Measurements from ENCODE around the gene PYGL.
"Not testable (repeated sequence)": the region's sequence is repeated elsewhere in the genome, so short reads cannot be mapped to it uniquely, and the experiment has no call there.

Gene PYGL

DNA sequence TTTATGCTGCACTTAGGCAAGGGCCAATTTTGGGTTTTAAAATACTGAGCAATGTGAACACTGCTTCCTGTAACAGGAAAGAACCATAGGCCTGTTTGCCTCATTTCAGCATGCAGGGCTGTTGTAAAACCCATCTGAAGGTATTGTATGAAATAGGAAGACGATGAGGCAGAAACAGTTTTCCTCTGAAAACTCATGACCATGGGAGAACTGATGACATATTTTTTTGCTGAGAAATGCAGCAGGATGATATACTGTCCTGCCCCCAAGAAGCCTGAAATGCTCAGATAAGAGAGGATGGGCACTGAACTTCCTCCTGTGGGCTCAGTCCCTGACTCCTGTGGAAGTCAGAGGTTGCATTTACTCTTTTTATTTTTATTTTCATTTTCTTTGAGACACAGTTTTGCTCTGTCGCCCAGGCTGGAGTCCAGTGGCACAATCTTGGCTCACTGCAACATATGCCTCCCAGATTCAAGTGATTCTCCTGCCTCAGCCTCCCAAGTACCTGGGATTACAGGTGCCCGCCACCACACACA, 17.4 kb downstream of the PYGL start:
- no peak for DNase-seq (ENCODE audit: low read depth)

DNA sequence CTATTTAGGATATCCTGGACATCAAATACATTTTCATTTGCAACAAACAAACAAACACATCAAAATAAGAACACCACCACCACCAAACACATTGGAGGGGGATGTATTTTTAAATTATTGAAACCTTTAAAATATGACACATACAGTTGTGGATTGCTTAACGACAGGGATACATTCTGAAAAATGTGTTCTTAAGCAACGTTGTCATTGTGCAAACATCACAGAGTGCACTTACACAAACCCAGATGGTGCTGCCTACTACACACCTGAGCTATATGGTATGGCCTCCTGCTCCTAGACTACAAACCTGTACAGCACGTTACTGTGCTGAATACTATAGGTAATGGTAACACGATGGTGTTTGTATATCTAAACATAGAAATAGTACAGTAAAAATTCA, 19.4 kb downstream of the PYGL start:
- no peak for DNase-seq (ENCODE audit: low read depth)

DNA sequence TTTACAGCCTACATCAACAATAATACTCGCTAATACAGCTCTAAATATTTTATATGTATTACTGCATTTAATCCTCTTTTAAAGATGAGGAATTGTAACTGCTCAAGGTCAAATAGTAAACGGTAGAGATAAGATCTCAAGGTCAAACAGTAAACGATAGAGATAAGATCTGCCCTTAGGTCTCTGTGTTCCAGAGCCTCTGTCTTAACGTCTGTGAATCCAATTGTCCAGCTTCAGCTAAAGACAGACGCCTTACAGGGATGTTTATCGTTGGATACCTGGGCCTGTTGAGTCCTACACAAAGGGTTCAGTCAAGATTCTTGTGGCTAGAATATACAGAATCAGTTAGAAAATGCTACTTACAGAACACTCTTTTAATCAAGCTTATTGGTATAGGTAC, 20.0 kb downstream of the PYGL start:
- DNase-seq (ENCODE audit: low read depth) = no peak

DNA sequence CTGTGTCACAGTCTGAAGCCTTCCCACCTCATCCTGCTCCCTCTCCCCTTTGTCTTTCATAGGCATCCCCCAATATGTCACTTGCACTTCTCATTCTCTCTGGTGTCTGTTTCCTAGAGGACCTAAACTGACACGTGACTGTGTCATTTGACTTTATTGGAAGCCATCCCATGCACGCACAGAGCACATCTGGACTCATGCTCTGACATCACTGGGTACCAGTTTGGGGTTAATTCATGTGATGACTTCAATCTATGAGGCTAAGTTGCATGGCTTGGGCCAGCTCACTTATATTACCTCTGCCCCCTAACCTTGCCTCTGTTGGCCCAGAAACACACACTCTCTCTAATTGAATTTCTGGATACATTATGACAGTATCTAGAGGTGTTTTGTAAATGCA, 21.5 kb downstream of the PYGL start:
- DNase-seq (ENCODE audit: low read depth) = no peak

DNA sequence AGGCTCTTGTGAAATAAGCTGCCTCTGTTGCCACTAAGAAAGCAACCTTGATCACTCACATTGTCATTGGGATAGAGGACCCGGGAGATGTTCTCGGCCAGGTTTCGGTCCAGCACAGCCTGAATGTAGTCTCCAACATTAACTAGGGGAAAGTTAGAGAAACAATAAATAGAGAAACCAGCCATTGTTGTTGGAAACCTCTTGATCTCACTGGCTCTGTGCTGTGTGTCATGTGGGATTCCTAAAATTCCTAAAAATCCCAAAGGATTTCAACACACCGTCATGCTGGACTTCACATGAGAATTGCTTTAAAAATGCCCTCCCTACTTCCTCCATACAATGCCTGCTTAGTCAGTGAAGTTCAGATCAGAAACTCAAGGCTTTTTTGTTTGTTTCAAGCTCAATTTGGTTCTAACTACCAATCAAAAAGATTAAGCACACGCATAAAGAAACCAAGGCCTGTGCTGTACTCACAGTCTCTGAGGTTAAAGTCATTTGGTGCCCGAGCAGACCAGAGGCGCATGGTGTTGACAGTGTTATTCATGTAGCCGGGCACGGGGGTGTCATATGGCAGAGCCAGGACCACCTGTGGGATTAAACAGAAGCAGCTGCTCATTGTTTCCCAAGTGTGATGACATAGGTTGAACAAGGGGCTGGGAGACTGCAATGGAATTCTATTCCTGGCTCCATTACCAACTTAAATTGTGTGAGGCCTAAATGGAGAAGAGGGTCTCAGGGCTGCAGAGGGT, 23.6 kb downstream of the PYGL start:
- no peak for DNase-seq (ENCODE audit: low read depth)

DNA sequence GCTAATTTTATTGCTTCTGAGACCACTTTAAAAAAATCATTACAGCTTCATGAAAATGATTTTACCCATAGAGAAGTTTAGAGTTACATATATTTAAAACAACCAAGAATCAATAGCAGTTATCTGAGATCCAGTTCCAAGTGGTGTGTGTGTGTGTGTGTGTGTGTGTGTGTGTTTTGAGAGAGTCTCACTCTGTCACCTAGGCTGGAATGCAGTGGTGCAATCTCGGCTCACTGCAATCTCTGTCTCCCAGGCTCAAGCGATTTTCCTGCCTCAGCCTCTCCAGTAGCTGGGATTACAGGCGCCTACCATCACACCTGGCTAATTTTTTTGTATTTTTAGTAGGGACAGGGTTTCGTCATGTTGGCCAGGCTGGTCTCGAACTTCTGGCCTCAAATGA, 24.8 kb downstream of the PYGL start:
- not testable (repeated sequence) for DNase-seq (ENCODE audit: low read depth)

DNA sequence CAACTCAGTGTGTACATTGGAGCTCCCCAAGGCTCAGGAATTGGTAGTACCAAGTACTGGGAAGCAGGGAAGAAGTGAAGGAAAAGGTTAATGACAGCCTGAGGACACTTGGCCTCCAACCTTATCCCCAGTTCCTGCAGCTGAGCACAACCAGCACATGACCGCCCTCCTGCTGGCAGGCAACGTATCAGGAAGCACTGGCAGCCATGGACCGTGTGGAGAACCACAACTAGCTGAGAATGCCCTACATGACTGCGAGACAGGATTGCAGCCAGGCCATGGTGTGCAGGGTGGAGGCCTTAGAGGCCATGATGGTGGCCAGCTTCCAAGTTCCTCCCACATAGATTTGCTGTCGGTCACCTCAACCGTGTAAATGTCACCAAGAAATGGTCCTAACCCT, 26.8 kb downstream of the PYGL start:
- DNase-seq (ENCODE audit: low read depth) = no peak

DNA sequence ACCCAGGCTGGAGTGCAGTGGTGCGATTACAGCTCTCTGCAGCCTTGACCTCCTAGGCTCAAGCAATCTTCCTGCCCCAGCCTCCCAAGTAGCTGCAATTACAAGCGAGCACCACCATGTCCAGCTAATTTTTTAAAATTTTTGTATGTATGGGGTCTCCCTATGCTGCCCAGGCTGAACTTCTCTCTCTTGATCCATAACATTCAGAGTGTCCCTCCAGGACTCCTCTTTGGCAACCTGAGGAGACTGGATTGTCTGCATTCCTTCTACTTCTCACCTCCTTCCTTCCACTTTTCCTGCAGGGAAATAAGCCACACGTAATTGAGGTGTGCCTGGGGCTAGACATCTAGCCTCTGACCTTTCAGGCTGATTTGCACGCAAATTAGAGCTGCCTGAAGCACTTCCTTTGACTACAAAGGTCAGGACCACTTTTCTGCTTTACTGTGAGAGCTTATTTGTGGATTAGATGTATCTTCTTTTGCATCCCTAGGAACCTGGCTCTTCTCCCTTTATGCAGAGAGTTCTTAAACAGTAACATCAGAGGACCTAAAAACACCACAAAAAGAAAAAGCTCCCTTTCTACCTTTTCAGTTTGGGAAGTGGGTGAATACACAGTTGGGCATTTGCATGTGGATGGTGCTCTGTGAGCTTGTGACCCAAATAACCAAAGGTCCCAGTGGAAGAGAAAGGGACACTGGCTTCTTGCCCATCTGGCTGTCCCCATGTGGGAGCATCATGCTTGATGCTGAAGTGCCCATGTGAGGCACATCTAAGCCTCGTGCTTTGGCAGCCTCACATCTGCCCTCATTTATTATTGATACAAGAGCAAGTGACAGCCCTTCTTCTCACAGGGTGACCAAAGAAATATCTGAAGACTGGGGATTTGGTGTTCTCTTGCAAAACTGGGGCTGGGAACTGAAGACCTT, 33.5 kb downstream of the PYGL start:
- no peak for DNase-seq (ENCODE audit: low read depth)

DNA sequence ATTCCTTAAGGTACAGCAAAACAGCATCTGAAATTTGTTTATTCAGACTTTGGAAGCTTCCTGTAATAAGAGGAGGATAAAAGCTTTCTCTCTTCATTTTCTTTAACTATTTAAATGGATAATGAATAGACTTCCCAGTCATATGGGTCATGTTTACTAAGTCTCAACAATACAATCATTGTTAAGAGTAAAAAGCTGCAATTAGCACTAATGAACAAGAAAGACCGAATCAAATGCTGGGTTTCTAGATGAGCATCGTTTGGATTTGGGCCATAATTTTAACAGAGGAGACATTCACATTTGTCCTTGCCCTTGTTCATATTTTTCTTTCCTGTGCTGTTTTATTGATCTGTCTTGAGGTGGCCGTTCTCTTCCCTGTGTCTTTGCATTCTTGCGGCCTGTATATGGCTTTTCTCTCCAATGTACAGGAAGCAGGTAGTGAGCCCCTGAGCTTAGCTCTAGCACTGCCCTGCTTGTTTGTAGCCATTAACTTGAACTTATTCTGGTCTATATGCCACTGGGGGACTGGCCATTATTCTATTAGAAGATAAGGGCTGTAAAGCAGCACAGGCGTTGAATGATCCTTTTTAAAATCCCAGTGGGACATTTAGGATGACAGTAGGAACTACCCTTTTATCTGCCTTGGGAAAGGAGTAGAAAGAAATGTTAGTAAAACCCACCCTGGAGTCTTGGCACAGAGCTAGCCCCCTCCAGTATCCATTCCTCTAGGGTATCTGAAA, 37.8 kb downstream of the PYGL start:
- no peak for DNase-seq (ENCODE audit: low read depth)

DNA sequence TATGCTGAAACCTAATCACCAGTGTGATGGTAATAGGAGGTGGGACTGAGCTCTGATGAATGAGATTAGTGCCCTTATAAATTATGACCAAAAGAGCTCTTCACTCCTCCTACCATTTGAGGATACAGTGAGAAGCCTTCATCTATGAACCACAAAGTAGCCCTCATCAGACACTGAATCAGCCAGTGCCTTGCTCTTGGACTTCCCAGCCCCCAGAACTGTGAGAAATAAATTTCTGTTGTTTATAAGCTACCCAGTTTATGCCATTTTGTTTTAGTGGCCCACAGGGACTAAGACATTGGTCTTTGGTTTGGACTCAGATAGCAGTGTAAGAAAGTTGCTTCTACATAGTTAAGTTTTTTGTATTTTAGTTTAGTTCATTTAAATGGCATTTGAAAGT, 39.6 kb downstream of the PYGL start:
- no peak for DNase-seq (ENCODE audit: low read depth)

DNA sequence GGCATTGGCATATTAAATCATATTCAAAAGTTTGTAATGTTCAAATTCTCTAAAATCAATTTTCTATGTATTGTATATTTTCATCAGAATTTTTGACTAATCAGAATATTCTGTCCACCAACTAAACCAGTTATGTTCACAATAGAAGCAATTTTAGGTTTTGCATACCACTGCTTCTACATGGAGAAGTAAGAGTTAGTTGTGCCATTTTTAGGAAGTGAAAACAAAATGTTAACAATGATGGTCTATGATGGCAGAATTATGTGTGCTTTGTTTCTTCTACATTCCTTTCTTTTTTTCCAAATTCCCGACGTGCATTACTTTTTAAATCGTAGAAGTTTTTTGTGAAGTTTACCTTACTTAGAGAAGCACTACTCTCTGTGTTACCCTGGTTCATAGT, 42.9 kb downstream of the PYGL start:
- no peak for DNase-seq (ENCODE audit: low read depth)

DNA sequence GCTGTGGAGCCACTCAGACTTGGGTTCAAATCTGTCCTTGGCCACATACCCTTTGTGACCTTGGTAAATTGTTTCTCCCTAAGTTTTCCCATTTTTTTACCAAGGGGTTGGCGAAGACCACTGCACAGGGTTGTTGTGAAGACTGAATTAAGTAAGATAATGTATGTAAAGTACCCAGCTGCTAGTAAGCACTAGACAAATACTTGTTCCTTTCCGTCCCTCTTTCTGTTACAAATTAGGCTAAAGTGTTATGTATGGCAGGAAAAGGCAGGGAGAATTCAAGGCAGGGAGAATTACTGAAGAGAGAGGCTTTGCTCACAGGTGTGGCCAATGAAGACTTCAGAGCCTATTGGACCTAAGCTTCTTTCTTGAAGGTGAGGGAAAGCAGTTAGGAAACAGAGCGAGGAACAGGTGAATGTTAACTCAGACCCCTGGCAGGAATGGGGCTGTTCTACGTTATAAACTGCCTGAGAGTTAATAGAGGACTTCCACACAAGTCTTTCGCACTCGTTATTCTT, 46.6 kb downstream of the PYGL start:
- no peak for DNase-seq (ENCODE audit: low read depth)

DNA sequence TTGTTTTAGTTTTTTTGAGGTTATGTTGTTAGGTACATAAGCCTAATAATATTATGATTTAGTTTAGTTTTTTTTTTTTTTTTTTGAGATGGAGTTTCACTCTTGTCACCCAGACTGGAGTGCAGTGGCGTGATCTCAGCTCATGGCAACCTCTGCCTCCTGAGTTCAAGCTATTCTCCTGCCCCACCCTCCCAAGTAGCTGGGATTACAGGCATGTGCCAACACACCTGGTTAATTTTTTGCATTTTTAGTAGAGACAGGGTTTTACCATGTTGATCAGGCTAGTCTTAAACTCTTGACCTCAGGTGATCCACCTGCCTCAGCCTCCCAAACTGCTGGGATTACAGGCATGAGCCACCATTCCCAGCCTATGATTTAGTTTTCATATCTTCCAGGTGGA, 47.3 kb downstream of the PYGL start:
- DNase-seq (ENCODE audit: low read depth) = not testable (repeated sequence)

DNA sequence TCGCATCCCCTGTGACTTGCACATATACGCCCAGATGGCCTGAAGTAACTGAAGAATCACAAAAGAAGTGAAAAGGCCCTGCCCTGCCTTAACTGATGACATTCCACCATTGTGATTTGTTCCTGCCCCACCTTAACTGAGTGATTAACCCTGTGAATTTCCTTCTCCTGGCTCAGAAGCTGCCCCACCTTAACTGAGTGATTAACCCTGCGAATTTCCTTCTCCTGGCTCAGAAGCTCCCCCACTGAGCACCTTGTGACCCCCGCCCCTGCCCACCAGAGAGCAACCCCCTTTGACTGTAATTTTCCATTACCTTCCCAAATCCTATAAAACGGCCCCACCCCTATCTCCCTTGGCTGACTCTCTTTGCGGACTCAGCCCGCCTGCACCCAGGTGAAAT, 47.9 kb downstream of the PYGL start:
- DNase-seq (ENCODE audit: low read depth) = not testable (repeated sequence)

DNA sequence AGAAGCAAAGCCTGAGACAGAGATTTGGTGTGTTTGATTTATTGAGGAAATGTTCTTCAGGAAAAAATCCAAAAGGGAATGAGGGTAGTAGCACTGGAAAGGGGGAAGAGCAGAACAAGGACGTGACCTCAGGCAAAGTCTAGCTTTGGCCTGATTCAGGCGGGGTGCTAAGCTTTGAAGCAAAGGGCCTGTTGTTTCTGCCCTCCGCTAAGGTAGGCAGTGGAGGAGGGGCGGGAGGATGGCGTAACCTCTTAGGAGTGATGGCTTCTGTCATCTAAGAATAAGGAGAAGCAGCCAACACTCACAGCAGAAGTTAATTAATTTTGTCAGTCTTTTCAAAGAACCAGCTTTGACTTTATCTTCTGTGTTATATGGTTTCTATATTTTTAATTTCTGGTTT, 52.0 kb downstream of the PYGL start:
- no peak for DNase-seq (ENCODE audit: low read depth)

DNA sequence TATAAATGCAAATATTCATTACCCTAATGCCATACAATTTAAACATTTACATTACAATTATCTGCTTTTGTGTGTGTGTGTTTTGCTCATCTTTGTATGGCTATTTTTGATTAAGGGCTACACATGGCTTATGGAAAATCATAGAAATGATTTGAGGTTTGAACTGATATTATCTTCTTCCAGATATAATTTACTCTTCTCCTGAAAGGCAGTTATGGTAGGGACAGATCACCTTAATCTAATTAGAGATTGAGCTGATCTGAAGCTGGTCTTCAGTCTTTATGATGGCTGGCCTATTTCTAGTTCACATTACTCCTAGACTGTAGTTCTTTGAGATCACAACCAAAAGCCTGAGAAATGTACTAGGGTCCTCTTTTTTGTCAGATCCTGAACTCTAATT, 56.8 kb downstream of the PYGL start:
- DNase-seq (ENCODE audit: low read depth) = no peak

DNA sequence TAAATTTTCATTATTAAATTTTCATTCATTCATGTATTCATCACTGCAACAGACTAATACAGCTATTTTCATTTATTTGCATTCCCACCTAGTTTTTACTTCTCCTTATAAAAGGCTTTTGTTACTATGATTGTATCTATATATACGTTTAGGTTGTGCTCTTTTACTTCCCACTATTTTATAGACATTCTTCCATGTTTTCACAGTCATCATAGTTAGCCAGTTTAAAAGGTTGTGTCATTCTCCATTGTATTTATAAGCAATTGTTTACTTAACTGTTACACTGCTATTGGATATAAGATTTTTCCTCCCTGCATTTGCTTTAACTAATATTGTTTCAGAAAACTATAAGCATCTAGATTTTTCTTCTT, 60.5 kb downstream of the PYGL start:
- DNase-seq (ENCODE audit: low read depth) = no peak

DNA sequence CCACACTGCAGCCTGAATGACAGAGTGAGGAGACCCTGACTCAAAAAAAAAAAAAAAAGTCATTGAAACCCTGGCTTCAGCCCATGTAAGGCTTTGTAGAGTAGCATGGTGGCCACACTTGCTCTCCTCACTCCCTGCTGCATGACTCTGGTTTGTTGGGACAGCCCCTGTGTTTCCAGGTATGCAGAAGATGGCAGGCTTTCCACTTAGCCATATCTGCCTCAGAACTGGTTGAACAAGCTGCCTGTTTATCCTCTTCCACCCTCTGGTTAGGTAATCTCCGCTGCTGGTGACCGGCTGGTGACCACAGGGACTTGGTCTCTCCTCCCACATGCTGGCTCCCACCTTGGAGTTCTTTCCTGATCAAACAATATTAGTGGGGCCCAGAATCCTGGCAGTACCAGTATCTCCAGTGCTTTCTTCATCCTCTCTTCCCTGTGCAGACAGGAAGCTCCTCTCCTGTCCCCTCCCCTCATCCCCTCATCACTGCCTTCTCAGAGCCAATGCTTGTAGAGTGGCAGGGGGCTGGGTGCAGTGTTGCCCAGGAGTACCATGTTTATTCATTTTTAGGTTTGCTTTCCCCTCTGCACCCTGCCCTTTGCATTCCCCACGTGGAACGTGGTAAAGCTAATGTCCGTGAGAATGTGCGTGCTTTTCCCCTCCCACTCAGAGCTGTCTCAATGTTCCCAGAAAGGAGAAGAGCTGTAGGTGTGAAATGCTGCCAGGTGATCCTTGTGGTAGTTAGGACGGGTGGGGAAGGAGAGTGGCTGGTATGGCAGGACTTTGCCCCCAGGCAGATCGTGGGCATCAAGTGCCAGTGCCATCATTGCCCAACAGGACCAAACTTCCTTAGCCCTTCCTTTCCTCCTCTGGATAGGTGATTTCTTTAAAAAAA, 61.1 kb downstream of the PYGL start:
- no peak for DNase-seq (ENCODE audit: low read depth)

DNA sequence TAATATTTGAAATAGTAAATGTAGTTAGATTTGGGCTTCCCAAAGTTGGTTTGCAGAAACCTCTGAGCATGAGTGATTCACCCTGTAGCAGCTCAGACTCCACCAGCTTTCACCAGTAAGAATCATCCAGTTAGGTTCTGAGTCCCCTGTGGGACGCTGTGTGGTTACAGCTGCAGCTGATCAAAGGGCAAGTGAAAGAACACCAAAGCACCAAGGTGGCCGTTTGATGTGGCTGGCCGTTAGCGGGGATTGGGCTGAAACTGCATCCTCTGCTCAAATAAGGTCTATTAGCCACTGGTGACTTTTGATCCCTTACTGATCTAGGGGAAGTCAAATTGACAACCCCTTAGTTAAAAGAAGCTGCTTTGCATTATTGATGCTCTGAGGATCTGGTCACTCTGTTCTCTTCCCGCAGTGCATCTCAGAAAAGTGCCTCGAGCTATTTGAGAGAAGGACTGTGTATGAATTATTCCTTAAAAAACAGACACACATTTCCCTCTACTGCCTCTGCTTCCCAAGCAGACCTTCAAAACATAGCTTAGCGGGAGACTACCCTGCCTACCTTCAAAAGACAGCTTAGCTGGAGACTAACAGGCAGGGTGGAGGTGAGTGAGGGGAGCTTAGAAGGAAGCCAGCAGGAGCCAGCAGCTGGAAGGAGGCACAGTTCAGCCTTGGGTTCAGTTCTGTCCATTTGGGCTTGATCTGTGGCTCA, 68.8 kb downstream of the PYGL start:
- peak; percentile 38 for DNase-seq (ENCODE audit: low read depth)

DNA sequence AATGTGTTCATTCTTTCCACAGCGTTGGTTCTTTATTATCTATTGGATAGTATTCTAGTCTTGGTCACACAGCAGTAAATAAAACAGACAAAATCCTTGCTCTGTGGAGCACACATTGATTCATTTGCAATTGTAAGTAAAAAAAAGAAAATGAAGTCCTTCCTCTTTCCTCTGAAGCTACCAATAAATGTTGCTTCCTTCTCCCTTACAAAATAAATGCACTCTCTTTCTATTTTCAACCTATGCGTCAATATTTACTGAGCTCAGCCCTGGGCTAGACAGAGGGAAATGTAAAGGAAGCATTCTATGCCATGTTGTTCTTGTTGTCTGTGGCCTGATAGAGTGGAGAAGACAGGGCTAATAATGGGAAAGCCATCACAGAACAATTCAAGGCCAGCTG, 69.5 kb downstream of the PYGL start:
- no peak for DNase-seq (ENCODE audit: low read depth)
